ENCODE measurements around the gene RBBP8NL. TPM values are rescaled to one million over a fixed set of nuclear protein-coding genes. Genes with fewer than 3 reads are reported as not detected.

Gene RBBP8NL
- total and polyA plus RNA-seq, 9 of the 15 experiments (the other 6 are each of a cell fraction or from before 2014, with no cell fraction given), result not detected

DNA sequence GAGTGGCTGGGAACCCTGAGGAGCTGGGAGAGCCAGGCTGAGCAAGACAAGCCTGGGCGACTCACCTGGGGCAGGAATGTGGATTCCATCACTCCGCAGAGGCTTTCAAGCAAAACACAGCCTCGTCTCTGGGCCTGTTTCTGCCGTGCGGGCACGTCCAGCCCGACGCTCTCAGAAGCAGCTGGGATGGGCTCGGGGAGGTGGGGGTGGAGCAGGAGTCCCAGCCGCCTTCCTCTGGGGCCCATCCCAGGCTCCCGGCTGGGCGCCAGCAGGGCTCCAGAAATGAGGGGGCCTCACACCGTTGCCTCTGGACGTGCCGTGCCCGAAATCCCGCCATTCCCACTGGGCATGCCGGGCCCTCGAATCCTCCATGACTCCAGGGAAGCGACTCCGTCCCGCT is 49.1 kb downstream of the RBBP8NL start:
- ATAC-seq (no peak), DNase-seq (ENCODE audit: extremely low read depth in 1 of 4, low spot score in 3 of 4) (no peak), FAIRE-seq (no peak)
- TF ChIP-seq ILK (tag; IDR thresholded peaks at IDR 0.05; ENCODE audit: borderline replicate concordance, low read depth) (no peak), POLR2G (IDR thresholded peaks at IDR 0.05; ENCODE audit: low read depth, low read length) (peak; percentile 51), RNF2 (IDR thresholded peaks at IDR 0.05) (no peak), KDM4B (IDR thresholded peaks at IDR 0.05; ENCODE audit: borderline replicate concordance in 2 of 2, low read depth in 1 of 2) (no peak)
- H3K27me3 ChIP-seq (ENCODE audit: control insufficient read depth in 2 of 2, insufficient read depth in 2 of 2, low read length in 2 of 2), result no peaks in the 10 kb centered on the region
- peaks cover 2 to 65% of the 10 kb centered on the region in 2 experiments; a peak in 3 of 5 replicates for H3K4me1 ChIP-seq (replicated peaks in 1 of 2; ENCODE audit: control insufficient read depth in 2 of 2, insufficient read depth in 2 of 2, low read length in 2 of 2)
- in situ Hi-C loops (cut with MboI) (no loop called here), intact Hi-C loops (cut with micrococcal nuclease) (no loop called here)
- no peak overlapping the region for H3K27ac ChIP-seq (ENCODE audit: extremely low read depth, low read depth, low read length)
- peaks cover 14% of the 10 kb centered on the region for H3K36me3 ChIP-seq (ENCODE audit: control insufficient read depth, insufficient read depth, low read length)
- ChIA-PET CTCF (ENCODE audit: low intra/inter-chr PET ratio) (no interaction called here), POLR2A (interaction anchor here (0.9 kb wide), 1 partner anchor 8 kb away, joined by 4 read pairs; the partner anchor contains the start of gene RPS21)
- no TSS peak for BruUV-seq (replicated peaks)
- 0 out of 2 replicates have a peak, but pooled peaks cover 3% of the 10 kb centered on the region for H4K20me1 ChIP-seq (replicated peaks; ENCODE audit: control insufficient read depth, insufficient read depth, low read length)
- peaks cover 2% of the 10 kb centered on the region; the same call in 1 of the 2 replicates for H3K9me3 ChIP-seq (replicated peaks; ENCODE audit: control insufficient read depth, insufficient read depth, low read depth, low read length)
- H3K79me2 ChIP-seq (ENCODE audit: control insufficient read depth, insufficient read depth, low read length), result no peaks in the 10 kb centered on the region
- 72% methylated on average over 18 of the region's 22 CpGs for WGBS (ENCODE audit: insufficient coverage, low coverage, missing lambda C conversion rate)
- H3K4me2 ChIP-seq (ENCODE audit: insufficient read depth, low read length), result no peak overlapping the region
- H2AFZ ChIP-seq (ENCODE audit: low read depth, low read length), result no peak overlapping the region
- no peak overlapping the region; a peak in 1 of 4 replicates for H3K9ac ChIP-seq (ENCODE audit: insufficient read depth in 1 of 2, low read depth in 2 of 2, low read length in 2 of 2)
- H3K9me1 ChIP-seq (ENCODE audit: control insufficient read depth, insufficient read depth, low read length), result no peaks in the 10 kb centered on the region
- H3K4me3 ChIP-seq, result no peak overlapping the region

DNA sequence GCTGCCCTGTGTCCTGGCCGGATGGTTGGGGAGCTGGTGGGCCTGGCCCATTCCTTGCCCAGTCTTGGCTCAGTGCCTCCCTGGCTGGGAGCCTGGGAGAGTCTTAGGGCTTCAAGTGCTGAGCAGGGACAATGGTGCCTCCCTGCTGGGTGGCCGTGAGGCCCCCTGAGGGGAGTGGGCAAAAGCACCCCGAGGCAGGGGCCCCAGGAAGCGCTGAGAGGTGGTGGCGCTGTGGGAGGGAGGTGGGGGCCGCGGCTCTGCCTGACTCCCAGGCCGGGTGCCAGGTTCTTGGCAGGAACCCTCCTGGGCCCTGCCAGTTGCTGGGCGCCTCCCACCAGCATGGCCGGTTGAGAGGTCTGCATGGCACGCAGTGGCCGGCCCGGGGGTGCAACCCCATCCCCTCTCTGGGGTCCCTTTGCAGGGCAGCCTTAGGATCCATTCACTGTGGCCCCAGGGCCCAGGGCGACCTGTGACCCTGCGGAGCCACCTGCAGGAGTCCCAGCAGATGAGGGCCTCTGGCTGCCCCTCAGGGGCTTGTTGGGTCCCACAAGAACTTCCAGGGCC is 49.6 kb downstream of the RBBP8NL start:
- intact Hi-C loops (cut with micrococcal nuclease) (no loop called here), in situ Hi-C loops (cut with MboI) (no loop called here)
- 57% methylated on average over 11 of the region's 15 CpGs for WGBS (ENCODE audit: insufficient coverage, low coverage, missing lambda C conversion rate)
- ChIA-PET CTCF (ENCODE audit: low intra/inter-chr PET ratio) (no interaction called here), POLR2A (interaction anchor here (0.9 kb wide), 1 partner anchor 9 kb away, joined by 4 read pairs; the partner anchor contains the start of gene RPS21)
- Histone ChIP-seq H3K4me3 (no peak overlapping the region), H3K79me2 (ENCODE audit: control insufficient read depth, insufficient read depth, low read length) (no peaks in the 10 kb centered on the region), H3K9me1 (ENCODE audit: control insufficient read depth, insufficient read depth, low read length) (no peaks in the 10 kb centered on the region), H3K9ac (ENCODE audit: insufficient read depth in 1 of 2, low read depth in 2 of 2, low read length in 2 of 2) (peak overlapping the region in 1 of 2 experiments; percentile 71; a peak in 1 of 4 replicates), H3K4me1 (replicated peaks in 1 of 2; ENCODE audit: control insufficient read depth in 2 of 2, insufficient read depth in 2 of 2, low read length in 2 of 2) (peaks cover 2 to 65% of the 10 kb centered on the region in 2 experiments; a peak in 3 of 5 replicates), H3K9me3 (replicated peaks; ENCODE audit: control insufficient read depth, insufficient read depth, low read depth, low read length) (peaks cover 2% of the 10 kb centered on the region; the same call in 1 of the 2 replicates), H4K20me1 (replicated peaks; ENCODE audit: control insufficient read depth, insufficient read depth, low read length) (0 out of 2 replicates have a peak, but pooled peaks cover 3% of the 10 kb centered on the region), H3K27ac (ENCODE audit: extremely low read depth, low read depth, low read length) (no peak overlapping the region), H3K27me3 (ENCODE audit: control insufficient read depth in 2 of 2, insufficient read depth in 2 of 2, low read length in 2 of 2) (no peaks in the 10 kb centered on the region), H3K36me3 (ENCODE audit: control insufficient read depth, insufficient read depth, low read length) (peaks cover 14% of the 10 kb centered on the region), H2AFZ (ENCODE audit: low read depth, low read length) (no peak overlapping the region), H3K4me2 (ENCODE audit: insufficient read depth, low read length) (no peak overlapping the region)
- no TSS peak for BruUV-seq (replicated peaks)
- DNase-seq (ENCODE audit: extremely low read depth in 1 of 4, low spot score in 3 of 4) (no peak), FAIRE-seq (no peak), ATAC-seq (no peak)
- TF ChIP-seq POLR2G (IDR thresholded peaks at IDR 0.05; ENCODE audit: low read depth, low read length) (peak; percentile 51; the same call in 1 of the 2 replicates), BACH1 (tag; IDR thresholded peaks at IDR 0.05) (no peak)
- TF ChIP-seq, protein P1, sequence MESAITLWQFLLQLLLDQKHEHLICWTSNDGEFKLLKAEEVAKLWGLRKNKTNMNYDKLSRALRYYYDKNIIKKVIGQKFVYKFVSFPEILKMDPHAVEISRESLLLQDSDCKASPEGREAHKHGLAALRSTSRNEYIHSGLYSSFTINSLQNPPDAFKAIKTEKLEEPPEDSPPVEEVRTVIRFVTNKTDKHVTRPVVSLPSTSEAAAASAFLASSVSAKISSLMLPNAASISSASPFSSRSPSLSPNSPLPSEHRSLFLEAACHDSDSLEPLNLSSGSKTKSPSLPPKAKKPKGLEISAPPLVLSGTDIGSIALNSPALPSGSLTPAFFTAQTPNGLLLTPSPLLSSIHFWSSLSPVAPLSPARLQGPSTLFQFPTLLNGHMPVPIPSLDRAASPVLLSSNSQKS (CRISPR knock-in tag; IDR thresholded peaks at IDR 0.05), result no peak

All from K562 (cell line).